Endothelial cell of umbilical vein (primary cell): ENCODE results near the gene ASTN1. TPM values are rescaled to one million over a fixed set of nuclear protein-coding genes. Genes with fewer than 3 reads are reported as not detected.

Source experiments
- BruUV-seq: library from RNA; stranded (reverse); fragments of 400-500 nt; replicated peaks from 2 replicates; lab custom pipeline; 2021; lab: Mats Ljungman, UMichigan
- CTCF ChIA-PET: fragments of 300-600, 350-600 bp; sonication (Branson Sonifier 250); formaldehyde crosslinking; loops from one replicate; lab custom pipeline; 2021; ENCODE audit warnings: antibody characterized with exemption, inconsistent platforms; lab: Charles Lee
- POLR2A ChIA-PET: fragments of 300-600, 350-600 bp; sonication (Branson Sonifier 250); formaldehyde crosslinking; loops from one replicate; lab custom pipeline; 2021; ENCODE audit warnings: antibody characterized with exemption, inconsistent platforms; lab: Charles Lee
- DNase-seq: peaks from one replicate; pipeline ENCODE4 v3.0.0-alpha.2; 2011; ENCODE audit warnings: low read depth, low spot score
- FAIRE-seq: peaks from 2 replicates; lab custom pipeline; 2011; peaks lifted over from hg19 to GRCh38; lab: Jason Lieb, UNC
- H2AFZ ChIP-seq: 2 replicates; pipeline ENCODE4 v1.6.0; 2012; ENCODE audit warnings: low read depth, low read length, control low read depth, inconsistent platforms
- H3K27ac ChIP-seq: 2 replicates; pipeline ENCODE4 v1.5.1; 2011; ENCODE audit warnings: low read depth, mild to moderate bottlenecking, control low read depth, low read length, moderate library complexity; ENCODE audit not compliant: insufficient read depth
- H3K27me3 ChIP-seq, 2 experiments: 2 replicates each; pipeline versions ENCODE4 v1.6.0 to v1.6.1; 2011; ENCODE audit warnings: low read length in 2 of 2, mixed read lengths in 1 of 2; ENCODE audit not compliant: control insufficient read depth in 2 of 2, insufficient read depth in 2 of 2
- H3K36me3 ChIP-seq, 2 experiments: 2 replicates in 1 of 2; 3 replicates in 1 of 2; pipeline ENCODE4 v1.5.1; 2011; ENCODE audit warnings: low read length in 2 of 2, mild to moderate bottlenecking in 1 of 2, moderate library complexity in 1 of 2; ENCODE audit not compliant: control insufficient read depth in 2 of 2, insufficient read depth in 2 of 2; ENCODE audit errors: extremely low read depth in 1 of 2
- H3K4me1 ChIP-seq: 3 replicates; pipeline ENCODE4 v1.5.1; 2011; ENCODE audit warnings: mild to moderate bottlenecking, low read length; ENCODE audit not compliant: control insufficient read depth, insufficient read depth; ENCODE audit errors: extremely low read depth
- H3K4me2 ChIP-seq: 2 replicates; pipeline ENCODE4 v1.6.1; 2011; ENCODE audit warnings: low read length, control low read depth, mixed read lengths; ENCODE audit not compliant: insufficient read depth
- H3K4me3 ChIP-seq, 3 experiments: fragments of 200-600 bp in 1 of 3; sonication (generic), shearing (Covaris generic) in 1 of 3; replicated peaks in 1 of 3; 2 replicates each; pipeline ENCODE4 v1.5.1; 2011 to 2016; ENCODE audit warnings: control low read depth in 3 of 3, low read length in 3 of 3, mild to moderate bottlenecking in 2 of 3, inconsistent platforms in 1 of 3, low read depth in 1 of 3, moderate library complexity in 1 of 3; ENCODE audit not compliant: insufficient read depth in 1 of 3
- H3K79me2 ChIP-seq: 2 replicates; pipeline ENCODE4 v1.6.0; 2012; ENCODE audit warnings: low read length, inconsistent platforms; ENCODE audit not compliant: control insufficient read depth, insufficient read depth
- H3K9ac ChIP-seq: replicated peaks from 2 replicates; pipeline ENCODE3; 2011; ENCODE audit warnings: low read length, control low read depth; ENCODE audit not compliant: insufficient read depth; ENCODE audit errors: extremely low read depth
- H3K9me1 ChIP-seq: replicated peaks from 3 replicates; pipeline ENCODE4 v1.6.0; 2011; ENCODE audit warnings: mild to moderate bottlenecking, low read length; ENCODE audit not compliant: control insufficient read depth, insufficient read depth; ENCODE audit errors: extremely low read depth
- H3K9me3 ChIP-seq: replicated peaks from 2 replicates; pipeline ENCODE4 v1.5.1; 2012; ENCODE audit warnings: low read length, inconsistent platforms; ENCODE audit not compliant: control insufficient read depth, insufficient read depth
- H4K20me1 ChIP-seq: replicated peaks from 2 replicates; pipeline ENCODE3; 2011; ENCODE audit warnings: mild to moderate bottlenecking, low read length; ENCODE audit not compliant: control insufficient read depth, insufficient read depth; ENCODE audit errors: extremely low read depth
- EZH2 ChIP-seq: IDR thresholded peaks from 2 replicates; pipeline ENCODE4 v1.6.1; 2012; ENCODE audit warnings: borderline replicate concordance, low read depth, mild to moderate bottlenecking, moderate library complexity, low read length, inconsistent platforms; ENCODE audit not compliant: severe bottlenecking
- FOS ChIP-seq: IDR thresholded peaks from 2 replicates; pipeline ENCODE4 v1.6.1; 2011; ENCODE audit warnings: mild to moderate bottlenecking, low read length, moderate library complexity, borderline replicate concordance; ENCODE audit not compliant: insufficient read depth
- GATA2 ChIP-seq: IDR thresholded peaks from 2 replicates; pipeline ENCODE4 v1.7.0; 2011; ENCODE audit warnings: low read depth, mild to moderate bottlenecking, moderate library complexity, mixed read lengths, low read length; ENCODE audit not compliant: insufficient read length, insufficient read depth
- MYC ChIP-seq: IDR thresholded peaks from one replicate; pipeline ENCODE4 v1.6.1; 2011; ENCODE audit warnings: mild to moderate bottlenecking, low read depth, low read length
- POLR2A ChIP-seq: IDR thresholded peaks from 2 replicates; pipeline ENCODE4 v1.6.1; 2012; ENCODE audit warnings: low read depth, mild to moderate bottlenecking, control low read depth, low read length
- dilution Hi-C: fragments of 300-500 bp; cut with MboI; formaldehyde crosslinking; loops from one replicate; pipeline ENCODE4 v1.15.0; 2019; ENCODE audit warnings: low sequenced_read_pairs; ENCODE audit not compliant: extremely low pct_ligation_motif_present
- intact Hi-C: fragments of 100-400 bp; cut with micrococcal nuclease; formaldehyde crosslinking; loops from one replicate; pipeline ENCODE4 v1.10.0; 2022
- polyA plus RNA-seq, 4 experiments: library from polyadenylated mRNA; depleted of rRNA in 3 of 4; stranded (reverse) in 3 of 4; unstranded in 1 of 4; fragments of >200 nt; gene quantifications; 2 replicates each; pipeline versions ENCODE4 v1.2.1 to v1.2.3, GENCODE V29; 2011 to 2012; ENCODE audit warnings: missing spikeins in 1 of 4
- total RNA-seq: library from RNA; stranded (reverse); gene quantifications from 2 replicates; pipeline ENCODE4 v1.2.3, GENCODE V29; 2021
- TF ChIP-seq, protein P1 (sequence below), 2 donors: IDR thresholded peaks; 1 replicate in 1 of 2; 2 replicates in 1 of 2; pipeline ENCODE4 v1.5.1; 2011; ENCODE audit warnings: low read length in 2 of 2, mild to moderate bottlenecking in 2 of 2, moderate library complexity in 2 of 2, control low read depth in 1 of 2, inconsistent platforms in 1 of 2, low read depth in 1 of 2; ENCODE audit not compliant: insufficient read depth in 1 of 2; ENCODE audit errors: extremely low read depth in 1 of 2
- TF ChIP-seq, protein P2 (sequence below): IDR thresholded peaks from 2 replicates; pipeline ENCODE4 v1.6.1; 2011; ENCODE audit not compliant: insufficient read depth, insufficient read length

ASTN1 gene
- total and polyA plus RNA-seq, 2 donors (not counting 3 experiments of a cell fraction or from before 2014, with no cell fraction given), result 0.04 TPM; not detected in 1

DNA sequence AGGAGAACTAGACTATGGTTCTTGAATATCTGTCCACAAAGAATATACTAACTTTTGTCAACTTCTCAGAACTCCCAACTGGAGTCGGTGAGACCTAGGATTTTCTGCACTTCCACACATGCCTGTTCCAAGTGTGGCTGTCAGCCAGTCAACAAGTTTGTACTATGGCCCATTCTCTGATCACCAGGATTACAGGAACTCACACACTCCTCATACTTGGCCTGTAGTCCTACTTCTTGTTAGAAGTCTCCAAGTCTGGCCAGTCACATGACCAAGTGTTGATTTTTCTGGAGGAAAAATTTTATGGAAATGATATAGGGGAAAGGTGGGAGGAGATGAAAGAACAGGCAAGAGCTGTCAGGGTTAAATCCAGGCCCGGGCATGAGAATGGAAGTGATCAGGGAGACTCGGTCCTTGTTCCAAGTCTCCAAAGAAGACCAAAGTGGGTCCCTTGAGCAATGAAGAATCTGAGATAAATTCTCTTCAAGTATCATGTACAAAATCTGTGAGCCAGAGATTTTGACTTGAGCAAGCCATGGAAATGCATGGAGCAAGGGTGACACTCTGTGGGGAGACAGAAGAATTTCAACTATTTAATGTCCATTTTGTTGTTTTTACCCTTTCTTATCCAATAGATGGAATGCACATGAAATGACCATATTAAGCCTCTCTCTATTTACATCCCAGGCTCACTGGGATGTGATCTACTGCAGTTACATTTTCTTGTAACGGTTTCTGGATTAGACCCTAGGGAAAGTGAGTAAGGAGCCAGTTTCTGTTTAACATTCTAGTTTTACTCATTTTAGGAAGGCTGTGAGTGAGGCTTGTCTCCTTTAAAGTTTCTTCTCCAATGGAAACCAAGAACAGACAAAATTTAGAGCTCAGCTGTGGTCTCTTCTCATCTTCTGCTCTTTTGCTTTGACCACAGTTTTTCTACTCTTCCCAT, 320.9 kb downstream of the ASTN1 start:
- Histone ChIP-seq H3K27ac (no peak overlapping the region), H3K36me3 (no peaks in the 10 kb centered on the region), H3K79me2 (no peaks in the 10 kb centered on the region), H3K9me1 (no peaks in the 10 kb centered on the region), H3K4me3 (no peak overlapping the region), H3K4me1 (no peaks in the 10 kb centered on the region), H3K9ac (no peak overlapping the region), H3K27me3 (no peaks in the 10 kb centered on the region), H3K4me2 (no peak overlapping the region), H2AFZ (no peak overlapping the region), H3K9me3 (no peaks in the 10 kb centered on the region), H4K20me1 (no peaks in the 10 kb centered on the region)
- FAIRE-seq, result no peak
- POLR2A ChIA-PET, result no interaction called here
- TF ChIP-seq GATA2 (no peak), EZH2 (no peak), FOS (no peak), MYC (no peak), POLR2A (no peak)
- TF ChIP-seq, protein P1, sequence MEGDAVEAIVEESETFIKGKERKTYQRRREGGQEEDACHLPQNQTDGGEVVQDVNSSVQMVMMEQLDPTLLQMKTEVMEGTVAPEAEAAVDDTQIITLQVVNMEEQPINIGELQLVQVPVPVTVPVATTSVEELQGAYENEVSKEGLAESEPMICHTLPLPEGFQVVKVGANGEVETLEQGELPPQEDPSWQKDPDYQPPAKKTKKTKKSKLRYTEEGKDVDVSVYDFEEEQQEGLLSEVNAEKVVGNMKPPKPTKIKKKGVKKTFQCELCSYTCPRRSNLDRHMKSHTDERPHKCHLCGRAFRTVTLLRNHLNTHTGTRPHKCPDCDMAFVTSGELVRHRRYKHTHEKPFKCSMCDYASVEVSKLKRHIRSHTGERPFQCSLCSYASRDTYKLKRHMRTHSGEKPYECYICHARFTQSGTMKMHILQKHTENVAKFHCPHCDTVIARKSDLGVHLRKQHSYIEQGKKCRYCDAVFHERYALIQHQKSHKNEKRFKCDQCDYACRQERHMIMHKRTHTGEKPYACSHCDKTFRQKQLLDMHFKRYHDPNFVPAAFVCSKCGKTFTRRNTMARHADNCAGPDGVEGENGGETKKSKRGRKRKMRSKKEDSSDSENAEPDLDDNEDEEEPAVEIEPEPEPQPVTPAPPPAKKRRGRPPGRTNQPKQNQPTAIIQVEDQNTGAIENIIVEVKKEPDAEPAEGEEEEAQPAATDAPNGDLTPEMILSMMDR (IDR thresholded peaks at IDR 0.05; ENCODE audit: extremely low read depth in 1 of 2, insufficient read depth in 1 of 2, low read depth in 1 of 2, low read length in 2 of 2), result no peak
- TF ChIP-seq, protein P2, sequence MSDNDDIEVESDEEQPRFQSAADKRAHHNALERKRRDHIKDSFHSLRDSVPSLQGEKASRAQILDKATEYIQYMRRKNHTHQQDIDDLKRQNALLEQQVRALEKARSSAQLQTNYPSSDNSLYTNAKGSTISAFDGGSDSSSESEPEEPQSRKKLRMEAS, result no peak
- no TSS peak for BruUV-seq
- intact Hi-C loops, result no loop called here
- CTCF ChIA-PET, result no interaction called here
- dilution Hi-C loops, result no loop called here
- no peak for DNase-seq
